GM12891 (cell line): Measurements from ENCODE around the gene REXO4.

Source experiments
- POLR2A ChIP-seq: IDR thresholded peaks from 2 replicates; pipeline ENCODE4 v1.6.1; 2011; ENCODE audit warnings: low read depth, low read length, control low read depth
- POLR2AphosphoS5 ChIP-seq: IDR thresholded peaks from 2 replicates; pipeline ENCODE4 v1.6.1; 2011; ENCODE audit warnings: low read depth, low read length, control low read depth
- POU2F2 ChIP-seq: IDR thresholded peaks from 2 replicates; pipeline ENCODE4 v1.6.1; 2011; ENCODE audit warnings: low read depth, mild to moderate bottlenecking, control low read depth, low read length, moderate library complexity
- SPI1 ChIP-seq: IDR thresholded peaks from 2 replicates; pipeline ENCODE4 v1.6.1; 2011; ENCODE audit warnings: low read depth, low read length, control low read depth
- TAF1 ChIP-seq: IDR thresholded peaks from 2 replicates; pipeline ENCODE4 v1.6.1; 2011; ENCODE audit warnings: low read depth, low read length, control low read depth

DNA sequence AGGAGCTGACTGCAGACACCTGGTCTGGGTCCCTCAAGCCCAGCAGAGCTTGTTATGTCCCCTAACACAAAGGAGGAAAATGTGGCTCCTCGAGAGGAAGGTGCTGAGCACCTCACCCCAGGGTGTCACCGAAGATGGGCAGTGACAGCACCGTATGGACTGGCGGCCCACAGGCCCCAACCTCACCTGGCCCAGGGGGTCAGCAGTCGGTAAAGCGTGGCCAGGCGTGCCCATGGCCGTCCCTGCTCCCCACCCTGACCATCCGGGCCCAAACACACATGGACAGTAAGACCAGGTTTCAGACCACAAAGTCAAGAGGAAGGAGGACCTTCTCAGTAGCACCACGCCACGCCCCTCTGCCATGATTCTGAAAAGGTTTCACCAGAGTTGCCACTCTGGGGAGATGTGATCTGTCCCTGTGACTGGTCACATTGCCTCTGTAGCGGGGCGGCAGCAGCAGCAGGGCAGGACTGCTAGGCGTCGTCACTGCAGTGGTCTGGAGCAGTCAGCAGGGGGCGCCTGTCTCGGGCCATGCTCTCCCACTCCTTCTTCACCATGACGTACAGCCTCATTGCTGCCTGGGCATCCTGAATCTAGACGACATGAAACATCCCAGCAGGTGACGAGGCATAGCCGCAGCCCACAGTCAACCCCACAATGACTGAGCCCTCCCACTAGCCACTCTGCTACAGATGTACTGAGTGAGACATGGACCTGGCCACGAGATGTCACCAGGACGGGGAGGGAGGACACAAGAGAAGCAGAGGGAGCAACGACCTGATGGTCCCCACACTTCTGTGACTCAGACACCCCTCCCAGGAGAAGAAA, 11.1 kb downstream of the REXO4 start:
- no peak for TF ChIP-seq POLR2A
- TF ChIP-seq POLR2AphosphoS5, result no peak
- no peak for TF ChIP-seq SPI1
- TF ChIP-seq TAF1, result no peak
- no peak for TF ChIP-seq POU2F2
